ENCODE results near the gene LMAN1.

LMAN1 gene

GRCh38 chr18:59340817-59341216, 18.2 kb downstream of the LMAN1 start:
- Mint-ChIP-seq H3K4me3 (peak overlapping the region; percentile 12), H3K36me3 (ENCODE audit: low read depth) (peaks cover 98% of the 10 kb centered on the region), H3K9me3 (peaks cover 20% of the 10 kb centered on the region), H3K27ac (peak overlapping the region; percentile 80), H3K4me1 (ENCODE audit: low read depth) (peaks cover 47% of the 10 kb centered on the region), H3K27me3 (no peaks in the 10 kb centered on the region)

GRCh38 chr18:59340312-59340711, 18.8 kb downstream of the LMAN1 start:
- Mint-ChIP-seq H3K27me3 (no peaks in the 10 kb centered on the region), H3K36me3 (ENCODE audit: low read depth) (peaks cover 98% of the 10 kb centered on the region), H3K27ac (no peak overlapping the region), H3K9me3 (peaks cover 20% of the 10 kb centered on the region), H3K4me3 (no peak overlapping the region), H3K4me1 (ENCODE audit: low read depth) (peaks cover 42% of the 10 kb centered on the region)

GRCh38 chr18:59332986-59333385, 26.1 kb downstream of the LMAN1 start:
- no peak overlapping the region for H3K27ac Mint-ChIP-seq
- H3K27me3 Mint-ChIP-seq: no peaks in the 10 kb centered on the region
- H3K4me1 Mint-ChIP-seq (ENCODE audit: low read depth): no peaks in the 10 kb centered on the region
- no peak overlapping the region for H3K4me3 Mint-ChIP-seq
- H3K9me3 Mint-ChIP-seq: no peaks in the 10 kb centered on the region
- peaks cover 84% of the 10 kb centered on the region for H3K36me3 Mint-ChIP-seq (ENCODE audit: low read depth)

- H3K4me1 Mint-ChIP-seq (ENCODE audit: low read depth): no peaks in the 10 kb centered on the region
- H3K27me3 Mint-ChIP-seq: no peaks in the 10 kb centered on the region
- H3K9me3 Mint-ChIP-seq: no peaks in the 10 kb centered on the region
- no peak overlapping the region for H3K27ac Mint-ChIP-seq
- H3K4me3 Mint-ChIP-seq: no peak overlapping the region
- H3K36me3 Mint-ChIP-seq (ENCODE audit: low read depth): peaks cover 68% of the 10 kb centered on the region
These were observed 30.4 kb downstream of the LMAN1 start for GRCh38 chr18:59328683-59329082.

GRCh38 chr18:59325965-59326364, 33.1 kb downstream of the LMAN1 start:
- H3K4me1 Mint-ChIP-seq (ENCODE audit: low read depth): no peaks in the 10 kb centered on the region
- H3K27ac Mint-ChIP-seq: no peak overlapping the region
- no peak overlapping the region for H3K4me3 Mint-ChIP-seq
- H3K9me3 Mint-ChIP-seq: no peaks in the 10 kb centered on the region
- H3K36me3 Mint-ChIP-seq (ENCODE audit: low read depth): peaks cover 44% of the 10 kb centered on the region
- peaks cover 1% of the 10 kb centered on the region for H3K27me3 Mint-ChIP-seq

- no peaks in the 10 kb centered on the region for H3K4me1 Mint-ChIP-seq (ENCODE audit: low read depth)
- no peak overlapping the region for H3K27ac Mint-ChIP-seq
- H3K4me3 Mint-ChIP-seq: no peak overlapping the region
- peaks cover 38% of the 10 kb centered on the region for H3K36me3 Mint-ChIP-seq (ENCODE audit: low read depth)
- H3K27me3 Mint-ChIP-seq: peaks cover 12% of the 10 kb centered on the region
- H3K9me3 Mint-ChIP-seq: no peaks in the 10 kb centered on the region
These were observed 34.5 kb downstream of the LMAN1 start for GRCh38 chr18:59324623-59324971.

- no peak overlapping the region for H3K4me3 Mint-ChIP-seq
- no peaks in the 10 kb centered on the region for H3K4me1 Mint-ChIP-seq (ENCODE audit: low read depth)
- peaks cover 33% of the 10 kb centered on the region for H3K36me3 Mint-ChIP-seq (ENCODE audit: low read depth)
These were observed 35.0 kb downstream of the LMAN1 start for GRCh38 chr18:59323931-59324622.

GRCh38 chr18:59318460-59319050, 40.5 kb downstream of the LMAN1 start, which contains the start of gene CPLX4:
Gene CPLX4 (minus strand): TSS chr18:59318649. CDS start chr18:59318462, 187 bp downstream.
- Mint-ChIP-seq H3K4me3 (no peak within 1 kb of the TSS), H3K4me1 (ENCODE audit: low read depth) (no peaks in the 10 kb centered on the region), H3K36me3 (ENCODE audit: low read depth) (no peaks in the 10 kb centered on the region), H3K9me3 (no peaks in the 10 kb centered on the region), H3K27me3 (peaks cover 21% of the 10 kb centered on the region), H3K27ac (no peak within 1 kb of the TSS)

More at GRCh38 chr18:59323931-59324622, 35.0 kb downstream of the LMAN1 start:
- Mint-ChIP-seq H3K27me3 (peaks cover 12% of the 10 kb centered on the region), H3K9me3 (no peaks in the 10 kb centered on the region), H3K27ac (no peak overlapping the region)

- no peaks in the 10 kb centered on the region for H3K4me1 Mint-ChIP-seq (ENCODE audit: low read depth)
- H3K9me3 Mint-ChIP-seq: no peaks in the 10 kb centered on the region
- H3K27me3 Mint-ChIP-seq: peaks cover 43% of the 10 kb centered on the region
- H3K4me3 Mint-ChIP-seq: no peak overlapping the region
- H3K36me3 Mint-ChIP-seq (ENCODE audit: low read depth): no peaks in the 10 kb centered on the region
- no peak overlapping the region for H3K27ac Mint-ChIP-seq
These were observed 47.4 kb downstream of the LMAN1 start for GRCh38 chr18:59311631-59312030.

GRCh38 chr18:59308938-59309260, 50.2 kb downstream of the LMAN1 start:
- Mint-ChIP-seq H3K4me1 (ENCODE audit: low read depth) (no peaks in the 10 kb centered on the region), H3K9me3 (no peaks in the 10 kb centered on the region), H3K27me3 (peaks cover 51% of the 10 kb centered on the region), H3K36me3 (ENCODE audit: low read depth) (no peaks in the 10 kb centered on the region), H3K27ac (no peak overlapping the region), H3K4me3 (no peak overlapping the region)

GRCh38 chr18:59308248-59308937, 50.7 kb downstream of the LMAN1 start:
- Mint-ChIP-seq H3K36me3 (ENCODE audit: low read depth) (no peaks in the 10 kb centered on the region), H3K27me3 (peaks cover 51% of the 10 kb centered on the region), H3K9me3 (no peaks in the 10 kb centered on the region), H3K4me3 (peak overlapping the region; percentile 33), H3K4me1 (ENCODE audit: low read depth) (no peaks in the 10 kb centered on the region), H3K27ac (no peak overlapping the region)

GRCh38 chr18:59306640-59307039, 52.4 kb downstream of the LMAN1 start:
- no peaks in the 10 kb centered on the region for H3K4me1 Mint-ChIP-seq (ENCODE audit: low read depth)
- H3K36me3 Mint-ChIP-seq (ENCODE audit: low read depth): no peaks in the 10 kb centered on the region
- H3K27ac Mint-ChIP-seq: no peak overlapping the region
- H3K4me3 Mint-ChIP-seq: no peak overlapping the region
- H3K27me3 Mint-ChIP-seq: peaks cover 46% of the 10 kb centered on the region
- H3K9me3 Mint-ChIP-seq: no peaks in the 10 kb centered on the region

- no peak overlapping the region for H3K27ac Mint-ChIP-seq
These were observed 53.8 kb downstream of the LMAN1 start for GRCh38 chr18:59305295-59305694.

GRCh38 chr18:59303656-59304195, 55.3 kb downstream of the LMAN1 start:
- Mint-ChIP-seq H3K4me3 (no peak overlapping the region), H3K9me3 (no peaks in the 10 kb centered on the region), H3K27me3 (peaks cover 36% of the 10 kb centered on the region), H3K36me3 (ENCODE audit: low read depth) (no peaks in the 10 kb centered on the region), H3K4me1 (ENCODE audit: low read depth) (no peaks in the 10 kb centered on the region), H3K27ac (no peak overlapping the region)

More at GRCh38 chr18:59305295-59305694, 53.8 kb downstream of the LMAN1 start:
- no peaks in the 10 kb centered on the region for H3K36me3 Mint-ChIP-seq (ENCODE audit: low read depth)
- no peak overlapping the region for H3K4me3 Mint-ChIP-seq
- H3K27me3 Mint-ChIP-seq: peaks cover 38% of the 10 kb centered on the region
- H3K9me3 Mint-ChIP-seq: no peaks in the 10 kb centered on the region
- H3K4me1 Mint-ChIP-seq (ENCODE audit: low read depth): no peaks in the 10 kb centered on the region

- no peaks in the 10 kb centered on the region for H3K9me3 Mint-ChIP-seq
- no peaks in the 10 kb centered on the region for H3K4me1 Mint-ChIP-seq (ENCODE audit: low read depth)
- H3K36me3 Mint-ChIP-seq (ENCODE audit: low read depth): no peaks in the 10 kb centered on the region
- no peak overlapping the region for H3K4me3 Mint-ChIP-seq
- H3K27me3 Mint-ChIP-seq: peaks cover 29% of the 10 kb centered on the region
- no peak overlapping the region for H3K27ac Mint-ChIP-seq
These were observed 56.1 kb downstream of the LMAN1 start for GRCh38 chr18:59303006-59303405.
